Colon (tissue), 2 donors: Measurements from ENCODE around the gene CHCHD1.
"Not testable (repeated sequence)": the region's sequence is repeated elsewhere in the genome, so short reads cannot be mapped to it uniquely, and the experiment has no call there.

Source experiments
- FAIRE-seq: peaks from 2 replicates; lab custom pipeline; 2012; peaks lifted over from hg19 to GRCh38; lab: Jason Lieb, UNC
- donor health status: control.
- donor health status: control.

CHCHD1 gene

DNA sequence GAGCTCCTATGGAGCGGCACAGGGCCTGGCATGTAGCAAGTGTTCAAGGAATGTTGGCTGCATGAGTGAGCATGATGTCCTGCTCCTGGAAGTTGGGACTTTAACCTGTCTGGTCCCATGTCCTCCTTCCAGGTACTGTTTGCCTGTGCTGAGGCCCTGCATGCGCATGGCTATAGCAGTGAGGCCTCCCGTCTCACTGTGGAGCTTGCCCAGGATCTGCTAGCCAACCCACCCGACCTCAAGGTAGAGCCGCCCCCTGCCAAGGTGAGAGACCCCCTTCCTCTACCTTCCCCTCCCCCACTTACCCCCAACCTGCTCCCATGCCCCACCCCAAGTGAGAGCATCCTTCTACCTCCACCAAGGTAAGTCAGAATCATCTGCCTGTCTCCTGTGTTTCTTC is 11.6 kb downstream of the CHCHD1 start:
- FAIRE-seq = no peak

DNA sequence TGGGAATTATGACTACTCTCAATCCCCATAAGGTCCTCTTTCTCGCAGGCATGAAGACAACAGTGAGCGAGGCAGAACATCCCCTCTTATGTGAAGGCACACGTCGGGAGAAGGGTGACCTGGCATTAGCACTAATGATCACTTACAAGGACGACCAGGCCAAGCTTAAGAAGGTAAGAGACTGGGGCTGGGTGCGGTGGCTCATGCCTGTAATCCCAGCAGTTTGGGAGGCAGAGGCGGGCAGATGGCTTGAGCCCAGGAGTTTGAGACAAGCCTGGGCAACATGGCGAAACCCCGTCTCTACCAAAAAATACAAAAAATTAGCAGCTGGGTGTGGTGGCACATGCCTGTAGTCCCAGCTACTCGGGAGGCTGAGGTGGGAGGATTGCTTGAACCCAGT is 13.6 kb downstream of the CHCHD1 start:
- FAIRE-seq = not testable (repeated sequence)

GRCh38 chr10:73796035-73796434 is 14.2 kb downstream of the CHCHD1 start:
- FAIRE-seq = not testable (repeated sequence)

GRCh38 chr10:73796766-73797165 is 14.9 kb downstream of the CHCHD1 start:
- FAIRE-seq = no peak

DNA sequence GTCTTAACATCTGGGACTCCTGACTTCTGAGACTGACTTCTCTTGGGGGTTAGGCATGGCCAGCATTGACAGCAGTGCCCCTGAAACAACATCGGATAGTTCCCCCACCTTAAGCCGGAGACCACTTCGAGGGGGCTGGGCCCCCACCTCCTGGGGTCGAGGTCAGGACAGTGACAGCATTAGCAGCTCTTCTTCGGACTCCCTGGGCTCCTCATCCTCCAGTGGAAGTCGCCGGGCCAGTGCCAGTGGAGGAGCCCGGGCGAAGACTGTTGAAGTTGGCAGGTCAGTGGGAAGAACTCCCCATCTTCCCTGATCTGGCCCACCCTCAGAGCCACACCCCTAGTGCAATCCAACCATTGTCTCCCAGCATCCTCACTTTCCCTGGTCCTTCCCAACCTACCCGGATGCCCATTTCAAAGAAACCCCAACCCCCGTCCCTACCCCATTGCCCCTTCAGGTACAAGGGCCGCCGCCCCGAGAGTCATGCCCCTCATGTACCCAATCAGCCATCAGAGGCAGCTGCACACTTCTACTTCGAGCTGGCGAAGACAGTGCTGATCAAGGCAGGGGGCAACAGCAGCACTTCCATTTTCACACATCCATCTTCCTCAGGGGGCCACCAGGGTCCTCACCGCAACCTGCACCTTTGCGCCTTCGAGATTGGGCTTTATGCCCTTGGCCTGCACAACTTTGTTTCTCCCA is 15.6 kb downstream of the CHCHD1 start:
- no peak for FAIRE-seq

DNA sequence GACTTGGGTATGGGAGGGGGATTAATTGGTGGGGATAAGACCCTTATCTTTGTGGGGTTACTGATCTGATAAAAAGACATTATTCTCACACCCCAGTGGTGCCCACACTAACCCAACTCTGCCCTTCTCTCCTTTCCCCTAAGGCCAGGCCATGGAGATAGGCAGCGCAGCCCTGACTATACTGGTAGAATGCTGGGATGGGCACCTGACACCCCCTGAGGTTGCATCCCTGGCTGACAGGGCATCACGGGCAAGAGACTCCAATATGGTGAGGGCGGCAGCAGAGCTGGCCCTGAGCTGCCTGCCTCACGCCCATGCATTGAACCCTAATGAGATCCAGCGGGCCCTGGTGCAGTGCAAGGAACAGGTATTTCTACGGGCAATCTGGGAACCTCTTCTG is 16.2 kb downstream of the CHCHD1 start:
- no peak for FAIRE-seq

- FAIRE-seq = no peak
Observed at GRCh38 chr10:73798927-73799560, 17.2 kb downstream of the CHCHD1 start.

- FAIRE-seq = no peak
Observed at GRCh38 chr10:73799899-73800559, 18.2 kb downstream of the CHCHD1 start.

- FAIRE-seq = no peak
Observed at GRCh38 chr10:73800560-73801252, 18.9 kb downstream of the CHCHD1 start.

DNA sequence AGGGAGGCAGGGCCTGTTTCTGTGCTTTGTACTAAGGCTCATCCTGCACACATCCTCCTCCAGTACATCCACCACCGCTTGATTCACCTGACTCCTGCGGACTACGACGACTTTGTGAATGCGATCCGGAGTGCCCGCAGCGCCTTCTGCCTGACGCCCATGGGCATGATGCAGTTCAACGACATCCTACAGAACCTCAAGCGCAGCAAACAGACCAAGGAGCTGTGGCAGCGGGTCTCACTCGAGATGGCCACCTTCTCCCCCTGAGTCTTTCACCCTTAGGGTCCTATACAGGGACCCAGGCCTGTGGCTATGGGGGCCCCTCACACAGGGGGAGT is 19.4 kb downstream of the CHCHD1 start:
- no peak for FAIRE-seq

DNA sequence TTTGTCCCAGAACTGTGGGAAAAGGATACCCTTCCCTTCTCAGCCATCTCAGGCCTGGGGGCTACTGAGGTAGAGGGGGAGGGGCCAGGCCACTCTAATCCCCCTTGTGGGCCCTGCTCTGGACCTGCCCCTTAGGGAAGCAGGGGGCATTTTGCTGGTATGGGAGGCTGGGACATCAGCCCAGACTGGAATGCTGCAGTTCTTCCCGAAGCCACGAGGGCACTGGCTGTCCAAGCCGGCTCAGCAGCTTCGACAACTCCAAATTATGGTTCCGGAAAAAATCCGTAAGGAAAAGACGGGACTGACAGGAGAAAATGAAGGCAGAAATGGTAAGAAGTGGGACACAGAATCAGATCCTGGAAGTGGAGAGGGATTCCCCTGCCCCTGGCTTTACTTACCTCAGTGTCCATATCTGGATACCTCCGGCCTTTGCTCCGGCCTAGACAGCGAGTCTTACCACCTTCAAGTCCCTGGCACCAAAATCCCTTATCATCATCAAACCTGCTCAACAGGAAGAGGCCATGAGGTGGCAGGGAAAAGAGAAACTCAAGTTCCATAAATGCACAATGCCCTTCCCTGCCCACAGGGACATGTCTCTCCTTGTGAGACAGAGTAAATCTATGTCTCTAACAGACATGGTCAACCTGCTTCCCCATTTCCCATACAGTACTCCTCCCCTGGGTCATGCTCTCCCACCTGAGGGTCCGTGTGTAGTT is 20.6 kb downstream of the CHCHD1 start:
- FAIRE-seq = no peak

- no peak for FAIRE-seq
Observed at GRCh38 chr10:73803680-73804286, 21.9 kb downstream of the CHCHD1 start.

- no peak for FAIRE-seq
Observed at GRCh38 chr10:73806176-73806950, 24.5 kb downstream of the CHCHD1 start.

- no peak for FAIRE-seq
Observed at GRCh38 chr10:73807471-73807870, 25.6 kb downstream of the CHCHD1 start.

- no peak for FAIRE-seq
Observed at GRCh38 chr10:73808021-73808815, 26.4 kb downstream of the CHCHD1 start.

- no peak for FAIRE-seq
Observed at GRCh38 chr10:73809061-73809818, 27.4 kb downstream of the CHCHD1 start.

GRCh38 chr10:73810358-73810734 is 28.5 kb downstream of the CHCHD1 start:
- FAIRE-seq = no peak

DNA sequence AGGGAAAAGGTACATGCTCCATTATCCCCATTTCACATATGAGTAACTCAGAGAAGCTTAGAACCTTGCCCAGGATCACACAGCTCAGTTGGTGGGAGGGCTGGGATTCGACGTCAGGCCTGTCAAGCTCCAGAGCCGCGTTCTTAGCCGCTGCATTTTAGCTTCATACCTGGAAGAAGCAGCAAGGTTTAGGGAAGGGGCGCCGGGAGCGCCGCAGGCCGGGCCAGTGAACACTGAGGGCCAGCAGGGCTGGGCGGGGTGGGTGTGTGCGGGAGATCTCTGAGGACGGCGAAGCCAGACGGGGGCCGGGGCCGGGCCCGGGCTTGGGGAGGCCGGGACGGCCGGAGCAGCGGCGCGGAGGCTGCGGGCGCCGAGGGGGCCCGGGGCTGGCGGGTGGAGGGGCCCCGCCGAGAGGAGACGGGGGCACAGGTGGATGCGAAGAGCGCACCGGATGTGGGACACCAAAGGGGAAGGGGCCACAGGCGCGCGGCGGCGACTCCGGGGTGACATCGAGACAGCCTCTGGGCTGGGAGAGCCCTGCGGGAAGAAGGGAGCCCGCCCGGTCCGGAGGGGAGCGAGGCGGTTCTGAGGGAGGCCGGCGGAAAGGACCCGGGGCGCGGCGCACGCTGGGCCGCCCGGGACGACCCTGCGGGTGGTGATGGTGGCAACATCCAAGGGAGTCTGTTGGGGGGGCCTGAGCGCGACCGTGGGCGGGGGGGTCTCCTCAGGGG is 29.1 kb downstream of the CHCHD1 start:
- FAIRE-seq = no peak

DNA sequence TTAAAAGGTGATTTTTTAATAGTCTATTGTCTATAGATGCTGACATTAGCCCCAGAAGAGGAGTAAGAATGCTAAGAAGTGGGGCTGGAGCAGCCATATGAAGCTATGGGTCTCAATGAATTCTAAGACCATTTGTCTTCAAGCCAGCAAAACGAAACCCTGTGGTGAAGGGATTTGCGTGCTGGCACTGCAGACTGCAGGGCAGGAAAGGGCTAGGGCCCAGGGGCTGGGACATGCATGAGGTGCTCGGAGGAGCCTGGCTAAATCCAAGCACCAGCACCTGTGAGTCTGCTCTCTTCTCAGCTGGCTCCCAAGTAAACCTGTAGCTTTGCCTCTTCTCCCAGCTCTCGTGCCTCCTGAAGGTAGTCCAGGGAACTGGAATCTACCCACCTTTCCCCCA is 30.8 kb downstream of the CHCHD1 start:
- no peak for FAIRE-seq
